HepG2 (cell line): ENCODE results near the gene MACROD2. TPM values are rescaled to one million over a fixed set of nuclear protein-coding genes. Genes with fewer than 3 reads are reported as not detected.

ENCODE experiments used
- ATAC-seq: fragments of 200-7000 bp; cut with Tn5 transposase; 3 replicates; pipeline ENCODE4 v1.9.1; 2020; ENCODE audit warnings: mild to moderate bottlenecking, moderate library complexity
- BruUV-seq: library from RNA; stranded (reverse); fragments of 400-500 nt; replicated peaks from 2 replicates; lab custom pipeline; 2021; lab: Mats Ljungman, UMichigan
- CTCF ChIA-PET: fragments of 300-600 bp; formaldehyde crosslinking; extraction: SDS; loops from one replicate; lab custom pipeline; 2021; ENCODE audit warnings: low total read pairs, inconsistent platforms, low intra/inter-chr PET ratio; lab: Yijun Ruan, JAX
- POLR2A ChIA-PET: fragments of 350-600 bp; sonication (Branson Sonifier 250); formaldehyde crosslinking; loops from one replicate; lab custom pipeline; 2020; ENCODE audit warnings: antibody characterized with exemption, inconsistent platforms; lab: Yijun Ruan, JAX
- DNase-seq: peaks from one replicate; pipeline ENCODE4 v3.0.0-alpha.2; 2015; ENCODE audit warnings: low spot score
- FAIRE-seq: peaks from 3 replicates; lab custom pipeline; 2011; peaks lifted over from hg19 to GRCh38; lab: Jason Lieb, UNC
- H2AFZ ChIP-seq: one replicate; pipeline ENCODE4 v1.6.1; 2011; ENCODE audit warnings: low read length, inconsistent platforms
- H3K27ac ChIP-seq: fragments of 300-600 bp; 3 replicates; pipeline ENCODE4 v1.8.0; 2011; ENCODE audit warnings: mixed run types, mild to moderate bottlenecking, mixed read lengths, low read length, inconsistent platforms; ENCODE audit not compliant: insufficient read depth; ENCODE audit errors: extremely low read length
- H3K27me3 ChIP-seq, 2 experiments: fragments of 200-600 bp in 1 of 2; 2 replicates in 1 of 2; 3 replicates in 1 of 2; pipeline versions ENCODE4 v1.6.0 to v1.8.0; 2011; ENCODE audit warnings: low read length in 2 of 2, mild to moderate bottlenecking in 2 of 2, moderate library complexity in 2 of 2, inconsistent platforms in 1 of 2; ENCODE audit not compliant: insufficient read depth in 2 of 2, control insufficient read depth in 1 of 2
- H3K36me3 ChIP-seq, 2 experiments: fragments of 200-600 bp in 1 of 2; replicated peaks in 1 of 2; 2 replicates in 1 of 2; 3 replicates in 1 of 2; pipeline versions ENCODE4 v1.5.1 to v1.8.0; 2011; ENCODE audit warnings: low read length in 2 of 2, inconsistent platforms in 1 of 2; ENCODE audit not compliant: insufficient read depth in 2 of 2, control insufficient read depth in 1 of 2
- H3K4me1 ChIP-seq: 2 replicates; pipeline ENCODE4 v1.5.1; 2012; ENCODE audit warnings: low read length, inconsistent platforms; ENCODE audit not compliant: insufficient read depth
- H3K4me2 ChIP-seq: 2 replicates; pipeline ENCODE4 v1.6.0; 2011; ENCODE audit warnings: low read depth, low read length, inconsistent platforms
- H3K4me3 ChIP-seq, 3 experiments: fragments of 200-600 bp in 1 of 3; sonication (generic), shearing (Covaris generic) in 1 of 3; replicated peaks in 1 of 3; 2 replicates each; pipeline ENCODE4 v1.5.1; 2011 to 2016; ENCODE audit warnings: low read length in 3 of 3, inconsistent platforms in 2 of 3, low read depth in 2 of 3, mild to moderate bottlenecking in 2 of 3, control low read depth in 1 of 3, mixed read lengths in 1 of 3; ENCODE audit not compliant: insufficient read depth in 1 of 3
- H3K79me2 ChIP-seq: one replicate; pipeline ENCODE4 v1.6.1; 2011; ENCODE audit warnings: low read length, inconsistent platforms; ENCODE audit not compliant: insufficient read depth
- H3K9ac ChIP-seq: 2 replicates; pipeline ENCODE4 v1.6.0; 2011; ENCODE audit warnings: mild to moderate bottlenecking, low read depth, low read length, inconsistent platforms; ENCODE audit not compliant: insufficient read depth
- H3K9me3 ChIP-seq: 2 replicates; pipeline ENCODE4 v1.5.1; 2012; ENCODE audit warnings: mild to moderate bottlenecking, low read length
- H4K20me1 ChIP-seq: 2 replicates; pipeline ENCODE4 v1.6.0; 2011; ENCODE audit warnings: inconsistent platforms, mild to moderate bottlenecking, low read length, moderate library complexity; ENCODE audit not compliant: insufficient read depth
- ARID2 ChIP-seq: sonication (generic); formaldehyde crosslinking; IDR thresholded peaks from 2 replicates; pipeline ENCODE4 v1.8.1; 2022; ENCODE audit warnings: mild to moderate bottlenecking, missing genetic modification reagents, borderline replicate concordance
- CBX1 ChIP-seq: IDR thresholded peaks from one replicate; pipeline ENCODE4 v1.6.1; 2016; ENCODE audit warnings: antibody characterized with exemption, low read depth
- MIER3 ChIP-seq: IDR thresholded peaks from 2 replicates; pipeline ENCODE4 v1.6.1; 2016; ENCODE audit warnings: missing compliant biosample characterization, borderline replicate concordance
- PCBP2 ChIP-seq: fragments of 200-400 bp; formaldehyde crosslinking; optimal IDR thresholded peaks from 2 replicates; pipeline ENCODE3; 2018; ENCODE audit warnings: low read length, low read depth; ENCODE audit not compliant: poor library complexity, severe bottlenecking
- POLR2AphosphoS2 ChIP-seq: IDR thresholded peaks from 2 replicates; pipeline ENCODE4 v1.6.1; 2011; ENCODE audit warnings: low read depth, low read length, improper control_type of control experiment
- RFX1 ChIP-seq: fragments of 450-650 bp; IDR thresholded peaks from 2 replicates; pipeline ENCODE4 v1.6.1; 2017
- TCF7 ChIP-seq: sonication (generic); IDR thresholded peaks from 2 replicates; pipeline ENCODE4 v1.6.1; 2016; ENCODE audit warnings: antibody characterized with exemption, low read depth
- ZNF383 ChIP-seq: sonication (generic); formaldehyde crosslinking; IDR thresholded peaks from 2 replicates; pipeline ENCODE4 v1.4.0; 2020; ENCODE audit warnings: missing genetic modification reagents, mild to moderate bottlenecking, borderline replicate concordance
- ZNF678 ChIP-seq: sonication (generic); formaldehyde crosslinking; IDR thresholded peaks from 2 replicates; pipeline ENCODE4 v1.4.0; 2020; ENCODE audit warnings: mild to moderate bottlenecking, missing genetic modification reagents
- WGBS: methylation state at CpG from one replicate; pipeline ENCODE4 v1.1.6; 2017; ENCODE audit warnings: low lambda C conversion rate; 5-methylcytosine and 5-hydroxymethylcytosine counted together
- in situ Hi-C: cut with HindIII; loops from 2 replicates; pipeline ENCODE4 v1.10.0; 2017; ENCODE audit warnings: low pct_unique_long_range_greater_than_20kb; ENCODE audit not compliant: extremely low pct_ligation_motif_present
- intact Hi-C: fragments of 100-400 bp; cut with micrococcal nuclease; formaldehyde crosslinking; loops from one replicate; pipeline ENCODE4 v1.10.0; 2022; ENCODE audit not compliant: unreplicated experiment
- polyA plus RNA-seq, 8 experiments: library from polyadenylated mRNA; depleted of rRNA in 3 of 8; stranded (reverse) in 7 of 8; unstranded in 1 of 8; fragments of >200 nt; fragmentation: Illumina TruSeq in 4 of 8; extraction: Trizol in 4 of 8; gene quantifications; 2 replicates each; pipeline versions ENCODE4 v1.2.1 to v1.2.3, GENCODE V29; 2011 to 2016; ENCODE audit warnings: low read depth in 4 of 8, missing spikeins in 1 of 8, mixed read lengths in 1 of 8; ENCODE audit not compliant: insufficient read depth in 1 of 8
- total RNA-seq, 5 experiments: library from RNA; depleted of rRNA; stranded (reverse); fragments of >200 nt; fragmentation: Illumina TruSeq; extraction: Trizol; gene quantifications; 2 replicates each; pipeline ENCODE4 v1.2.3, GENCODE V29; 2016; ENCODE audit warnings: low read depth in 1 of 5
- TF ChIP-seq, protein P1 (sequence below): sonication (generic); formaldehyde crosslinking; IDR thresholded peaks from 2 replicates; pipeline ENCODE4 v1.5.0; 2020; ENCODE audit warnings: mild to moderate bottlenecking, missing genetic modification reagents, borderline replicate concordance

MACROD2 gene
- total and polyA plus RNA-seq, 2 of the 13 experiments (the other 11 are each of a cell fraction or from before 2014, with no cell fraction given): 0.13 to 0.51 TPM

DNA sequence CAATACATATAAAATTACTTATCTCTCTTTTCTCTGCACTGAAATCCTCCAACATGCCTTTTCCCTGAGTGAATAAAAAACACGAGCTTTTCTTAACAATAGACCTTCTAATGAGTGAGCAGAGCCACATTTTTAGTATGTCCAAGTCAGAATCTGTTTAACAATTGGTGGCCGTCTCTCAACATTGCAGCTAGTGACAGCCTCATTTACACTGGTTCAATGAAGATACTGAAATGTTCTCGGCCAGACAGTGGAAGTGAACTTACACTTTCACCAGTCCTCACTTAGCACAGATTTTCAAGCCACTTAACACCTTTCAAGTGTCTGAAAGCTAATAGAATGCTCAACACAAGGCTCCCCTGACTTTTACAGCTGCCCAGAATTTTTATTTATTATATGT is 1810.8 kb downstream of the MACROD2 start:
- no peak for ATAC-seq
- no TSS peak for BruUV-seq
- no peaks in the 10 kb centered on the region for H4K20me1 ChIP-seq

More for the DNA sequence above, 1810.8 kb downstream of the MACROD2 start:
- H3K4me2 ChIP-seq: no peak overlapping the region
- H3K9me3 ChIP-seq: peaks cover 80% of the 10 kb centered on the region
- in situ Hi-C loops: no loop called here
- no peaks in the 10 kb centered on the region for H3K4me1 ChIP-seq
- ChIA-PET CTCF (no interaction called here), POLR2A (no interaction called here)
- H3K36me3 ChIP-seq: no peaks in the 10 kb centered on the region
- WGBS: 10% methylated on average over 3 of the region's 3 CpGs
- H3K9ac ChIP-seq: no peak overlapping the region
- H3K79me2 ChIP-seq: no peaks in the 10 kb centered on the region
- H3K27ac ChIP-seq: no peak overlapping the region
- DNase-seq (no peak), FAIRE-seq (no peak)
- intact Hi-C loops: no loop called here
- no peaks in the 10 kb centered on the region for H3K27me3 ChIP-seq
- no peak overlapping the region for H3K4me3 ChIP-seq
- no peak for TF ChIP-seq MIER3
- no peak for TF ChIP-seq CBX1
- TF ChIP-seq ZNF678: no peak
- TF ChIP-seq RFX1: no peak
- no peak for TF ChIP-seq ARID2 (CRISPR knock-in tag)
- TF ChIP-seq TCF7: no peak
- no peak for TF ChIP-seq PCBP2
- no peak for TF ChIP-seq ZNF383 (CRISPR knock-in tag)
- no peak for TF ChIP-seq POLR2AphosphoS2
- TF ChIP-seq, protein P1, sequence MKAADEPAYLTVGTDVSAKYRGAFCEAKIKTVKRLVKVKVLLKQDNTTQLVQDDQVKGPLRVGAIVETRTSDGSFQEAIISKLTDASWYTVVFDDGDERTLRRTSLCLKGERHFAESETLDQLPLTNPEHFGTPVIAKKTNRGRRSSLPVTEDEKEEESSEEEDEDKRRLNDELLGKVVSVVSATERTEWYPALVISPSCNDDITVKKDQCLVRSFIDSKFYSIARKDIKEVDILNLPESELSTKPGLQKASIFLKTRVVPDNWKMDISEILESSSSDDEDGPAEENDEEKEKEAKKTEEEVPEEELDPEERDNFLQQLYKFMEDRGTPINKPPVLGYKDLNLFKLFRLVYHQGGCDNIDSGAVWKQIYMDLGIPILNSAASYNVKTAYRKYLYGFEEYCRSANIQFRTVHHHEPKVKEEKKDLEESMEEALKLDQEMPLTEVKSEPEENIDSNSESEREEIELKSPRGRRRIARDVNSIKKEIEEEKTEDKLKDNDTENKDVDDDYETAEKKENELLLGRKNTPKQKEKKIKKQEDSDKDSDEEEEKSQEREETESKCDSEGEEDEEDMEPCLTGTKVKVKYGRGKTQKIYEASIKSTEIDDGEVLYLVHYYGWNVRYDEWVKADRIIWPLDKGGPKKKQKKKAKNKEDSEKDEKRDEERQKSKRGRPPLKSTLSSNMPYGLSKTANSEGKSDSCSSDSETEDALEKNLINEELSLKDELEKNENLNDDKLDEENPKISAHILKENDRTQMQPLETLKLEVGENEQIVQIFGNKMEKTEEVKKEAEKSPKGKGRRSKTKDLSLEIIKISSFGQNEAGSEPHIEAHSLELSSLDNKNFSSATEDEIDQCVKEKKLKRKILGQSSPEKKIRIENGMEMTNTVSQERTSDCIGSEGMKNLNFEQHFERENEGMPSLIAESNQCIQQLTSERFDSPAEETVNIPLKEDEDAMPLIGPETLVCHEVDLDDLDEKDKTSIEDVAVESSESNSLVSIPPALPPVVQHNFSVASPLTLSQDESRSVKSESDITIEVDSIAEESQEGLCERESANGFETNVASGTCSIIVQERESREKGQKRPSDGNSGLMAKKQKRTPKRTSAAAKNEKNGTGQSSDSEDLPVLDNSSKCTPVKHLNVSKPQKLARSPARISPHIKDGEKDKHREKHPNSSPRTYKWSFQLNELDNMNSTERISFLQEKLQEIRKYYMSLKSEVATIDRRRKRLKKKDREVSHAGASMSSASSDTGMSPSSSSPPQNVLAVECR (CRISPR knock-in tag): no peak
- no peak overlapping the region for H2AFZ ChIP-seq
